HG02623 (cell line): ENCODE measurements around the gene IL32.

ENCODE experiments used
- ATAC-seq: cut with Tn5 transposase; IDR thresholded peaks from one replicate; pipeline ENCODE4 v1.9.1; 2021; ENCODE audit warnings: moderate library complexity; ENCODE audit not compliant: unreplicated experiment

IL32 gene

GRCh38 chr16:3027983-3028715 is 37.3 kb upstream of the IL32 start:
- ATAC-seq, result no peak

- no peak for ATAC-seq
Observed at GRCh38 chr16:3028716-3029319, 36.6 kb upstream of the IL32 start.

GRCh38 chr16:3029491-3030221 is 35.8 kb upstream of the IL32 start:
- ATAC-seq, result no peak

- ATAC-seq, result no peak
Observed at GRCh38 chr16:3030222-3031212, 34.9 kb upstream of the IL32 start.

- no peak for ATAC-seq
Observed at GRCh38 chr16:3032624-3033023, 32.8 kb upstream of the IL32 start.

GRCh38 chr16:3035289-3035971 is 30.0 kb upstream of the IL32 start:
- no peak for ATAC-seq

GRCh38 chr16:3035972-3036725 is 29.3 kb upstream of the IL32 start:
- ATAC-seq, result no peak

GRCh38 chr16:3036726-3037315 is 28.6 kb upstream of the IL32 start, which contains the start of gene BICDL2:
Gene BICDL2, minus strand, starts transcription at chr16:3036944. Its CDS starts 1,448 bp downstream, at chr16:3035496.
- no peak for ATAC-seq

GRCh38 chr16:3038256-3038655 is 27.2 kb upstream of the IL32 start:
- ATAC-seq, result no peak

- ATAC-seq, result no peak
Observed at GRCh38 chr16:3038896-3039295, 26.5 kb upstream of the IL32 start.

- ATAC-seq, result no peak
Observed at GRCh38 chr16:3042376-3042775, 23.1 kb upstream of the IL32 start.

- ATAC-seq, result no peak
Observed at GRCh38 chr16:3044708-3045107, 20.7 kb upstream of the IL32 start.

- ATAC-seq, result no peak
Observed at GRCh38 chr16:3045758-3046640, 19.4 kb upstream of the IL32 start, which contains the start of gene MMP25. Gene MMP25, plus strand, starts transcription at chr16:3046561. Its CDS starts 357 bp downstream, at chr16:3046918.

GRCh38 chr16:3046641-3047386 is 18.6 kb upstream of the IL32 start:
- ATAC-seq, result no peak

- no peak for ATAC-seq
Observed at GRCh38 chr16:3047387-3047720, 18.1 kb upstream of the IL32 start.

- ATAC-seq, result no peak
Observed at GRCh38 chr16:3049921-3050481, 15.4 kb upstream of the IL32 start.

- ATAC-seq, result no peak
Observed at GRCh38 chr16:3050487-3050886, 15.0 kb upstream of the IL32 start.
